Ishikawa (cell line): Measurements from ENCODE around the gene SLC30A9.

ENCODE experiments used
- CEBPB ChIP-seq: IDR thresholded peaks from 2 replicates; pipeline ENCODE4 v1.6.1; 2012
- CREB1 ChIP-seq: IDR thresholded peaks from 2 replicates; pipeline ENCODE4 v1.6.1; 2012; ENCODE audit warnings: low read depth
- EP300 ChIP-seq: IDR thresholded peaks from 2 replicates; pipeline ENCODE4 v1.6.1; 2012; ENCODE audit warnings: borderline replicate concordance
- NFIC ChIP-seq: IDR thresholded peaks from 2 replicates; pipeline ENCODE4 v1.6.1; 2012
- RAD21 ChIP-seq: IDR thresholded peaks from 2 replicates; pipeline ENCODE4 v1.6.1; 2012; ENCODE audit warnings: low read depth
- TAF1 ChIP-seq: IDR thresholded peaks from 2 replicates; pipeline ENCODE4 v1.6.1; 2012; ENCODE audit warnings: low read depth, mild to moderate bottlenecking
- TCF12 ChIP-seq: IDR thresholded peaks from 2 replicates; pipeline ENCODE4 v1.6.1; 2012; ENCODE audit warnings: low read depth
- YY1 ChIP-seq: IDR thresholded peaks from 2 replicates; pipeline ENCODE4 v1.6.1; 2012; ENCODE audit warnings: low read depth
- TF ChIP-seq, protein P1 (sequence below): IDR thresholded peaks from 2 replicates; pipeline ENCODE4 v1.6.1; 2012; ENCODE audit warnings: low read depth, mild to moderate bottlenecking
- TF ChIP-seq, protein P2 (sequence below): IDR thresholded peaks from 2 replicates; pipeline ENCODE4 v1.6.1; 2012

DNA sequence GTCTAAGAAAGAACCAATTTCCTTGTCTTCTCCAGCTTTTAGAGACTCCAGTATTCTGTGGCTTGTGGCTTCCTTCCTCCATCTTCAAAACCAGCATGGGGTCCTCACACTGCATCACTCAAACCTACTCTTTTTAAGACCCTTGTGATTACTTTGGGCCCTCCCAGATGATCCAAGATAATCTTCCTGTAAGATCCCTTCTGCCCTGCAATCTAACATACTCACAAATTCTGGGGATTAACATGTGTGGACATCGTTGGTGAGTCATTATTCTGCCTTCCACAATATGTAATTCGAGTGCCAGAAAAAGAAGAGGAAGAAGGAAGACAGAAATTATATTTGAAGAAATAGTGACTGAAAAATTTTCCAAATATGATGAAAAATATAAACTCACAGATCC lies 114.2 kb downstream of the SLC30A9 start:
- TF ChIP-seq EP300 (no peak), CEBPB (no peak), RAD21 (no peak), CREB1 (no peak), TAF1 (no peak), NFIC (no peak), YY1 (no peak), TCF12 (no peak)
- TF ChIP-seq, protein P1, sequence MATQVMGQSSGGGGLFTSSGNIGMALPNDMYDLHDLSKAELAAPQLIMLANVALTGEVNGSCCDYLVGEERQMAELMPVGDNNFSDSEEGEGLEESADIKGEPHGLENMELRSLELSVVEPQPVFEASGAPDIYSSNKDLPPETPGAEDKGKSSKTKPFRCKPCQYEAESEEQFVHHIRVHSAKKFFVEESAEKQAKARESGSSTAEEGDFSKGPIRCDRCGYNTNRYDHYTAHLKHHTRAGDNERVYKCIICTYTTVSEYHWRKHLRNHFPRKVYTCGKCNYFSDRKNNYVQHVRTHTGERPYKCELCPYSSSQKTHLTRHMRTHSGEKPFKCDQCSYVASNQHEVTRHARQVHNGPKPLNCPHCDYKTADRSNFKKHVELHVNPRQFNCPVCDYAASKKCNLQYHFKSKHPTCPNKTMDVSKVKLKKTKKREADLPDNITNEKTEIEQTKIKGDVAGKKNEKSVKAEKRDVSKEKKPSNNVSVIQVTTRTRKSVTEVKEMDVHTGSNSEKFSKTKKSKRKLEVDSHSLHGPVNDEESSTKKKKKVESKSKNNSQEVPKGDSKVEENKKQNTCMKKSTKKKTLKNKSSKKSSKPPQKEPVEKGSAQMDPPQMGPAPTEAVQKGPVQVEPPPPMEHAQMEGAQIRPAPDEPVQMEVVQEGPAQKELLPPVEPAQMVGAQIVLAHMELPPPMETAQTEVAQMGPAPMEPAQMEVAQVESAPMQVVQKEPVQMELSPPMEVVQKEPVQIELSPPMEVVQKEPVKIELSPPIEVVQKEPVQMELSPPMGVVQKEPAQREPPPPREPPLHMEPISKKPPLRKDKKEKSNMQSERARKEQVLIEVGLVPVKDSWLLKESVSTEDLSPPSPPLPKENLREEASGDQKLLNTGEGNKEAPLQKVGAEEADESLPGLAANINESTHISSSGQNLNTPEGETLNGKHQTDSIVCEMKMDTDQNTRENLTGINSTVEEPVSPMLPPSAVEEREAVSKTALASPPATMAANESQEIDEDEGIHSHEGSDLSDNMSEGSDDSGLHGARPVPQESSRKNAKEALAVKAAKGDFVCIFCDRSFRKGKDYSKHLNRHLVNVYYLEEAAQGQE = no peak
- TF ChIP-seq, protein P2, sequence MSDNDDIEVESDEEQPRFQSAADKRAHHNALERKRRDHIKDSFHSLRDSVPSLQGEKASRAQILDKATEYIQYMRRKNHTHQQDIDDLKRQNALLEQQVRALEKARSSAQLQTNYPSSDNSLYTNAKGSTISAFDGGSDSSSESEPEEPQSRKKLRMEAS = no peak
